Activated CD4-positive, alpha-beta T cell treated with anti-CD3 and anti-CD28 coated beads, Interleukin-2, Interleukin-4, amounts not matched to agents 100 ng/mL and 50 ng/mL, durations not matched to agents 16 hours and 8 hours (primary cell): ENCODE results near the gene EPSTI1.
"Not testable (repeated sequence)": the region's sequence is repeated elsewhere in the genome, so short reads cannot be mapped to it uniquely, and the experiment has no call there.

ENCODE experiments used
- DNase-seq: peaks from one replicate; pipeline ENCODE4 v3.0.0-alpha.2; 2020; ENCODE audit warnings: low spot score

Gene EPSTI1

DNA sequence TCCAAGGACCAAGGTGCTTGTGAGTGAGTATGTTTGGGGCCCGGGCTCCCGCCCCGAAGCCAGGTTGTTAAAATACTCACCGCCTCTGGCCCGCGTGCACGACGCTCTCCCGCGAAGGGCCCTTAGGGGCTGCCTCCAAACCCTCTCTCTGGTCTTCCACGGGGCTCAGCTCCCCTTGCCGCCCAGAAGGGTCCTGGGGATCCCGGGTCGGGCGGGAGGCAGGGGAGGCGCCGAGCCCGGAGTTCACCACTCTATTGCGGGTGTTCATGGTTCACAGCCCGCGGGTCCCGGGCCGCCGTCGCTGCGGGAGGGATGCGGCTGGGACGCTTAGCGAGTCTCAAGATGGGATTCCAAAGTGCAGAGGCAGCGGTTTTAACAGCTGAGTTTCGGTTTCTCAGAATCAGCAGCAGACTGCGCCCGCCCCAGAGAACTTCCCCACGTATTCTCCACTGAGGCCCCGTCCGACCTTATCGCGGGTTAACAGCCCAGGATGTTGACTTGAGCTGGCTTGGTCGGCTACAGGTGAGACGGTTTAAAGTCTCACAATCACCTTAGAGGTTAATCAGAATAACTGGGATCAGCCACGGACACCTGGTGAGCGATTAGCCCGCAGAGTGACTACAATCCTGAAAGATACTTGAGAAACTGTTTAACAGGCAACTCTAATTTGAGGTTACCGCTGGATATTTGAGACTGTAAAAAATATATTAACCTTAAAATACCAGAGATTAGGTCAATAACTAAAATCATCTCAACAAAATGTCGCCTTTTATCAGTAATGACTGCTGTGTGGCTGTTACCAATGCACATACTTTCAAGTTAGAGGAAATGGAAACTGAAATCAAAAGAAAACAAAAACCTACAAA is at the start of gene EPSTI1:
EPSTI1 (minus strand) TSS at position 344 of the 866 bp plus-strand sequence; CDS start at position 268, 76 bp downstream.
- peak; percentile 86 for DNase-seq

GRCh38 chr13:43041369-43041921 is 49.4 kb upstream of the EPSTI1 start:
- DNase-seq: no peak

DNA sequence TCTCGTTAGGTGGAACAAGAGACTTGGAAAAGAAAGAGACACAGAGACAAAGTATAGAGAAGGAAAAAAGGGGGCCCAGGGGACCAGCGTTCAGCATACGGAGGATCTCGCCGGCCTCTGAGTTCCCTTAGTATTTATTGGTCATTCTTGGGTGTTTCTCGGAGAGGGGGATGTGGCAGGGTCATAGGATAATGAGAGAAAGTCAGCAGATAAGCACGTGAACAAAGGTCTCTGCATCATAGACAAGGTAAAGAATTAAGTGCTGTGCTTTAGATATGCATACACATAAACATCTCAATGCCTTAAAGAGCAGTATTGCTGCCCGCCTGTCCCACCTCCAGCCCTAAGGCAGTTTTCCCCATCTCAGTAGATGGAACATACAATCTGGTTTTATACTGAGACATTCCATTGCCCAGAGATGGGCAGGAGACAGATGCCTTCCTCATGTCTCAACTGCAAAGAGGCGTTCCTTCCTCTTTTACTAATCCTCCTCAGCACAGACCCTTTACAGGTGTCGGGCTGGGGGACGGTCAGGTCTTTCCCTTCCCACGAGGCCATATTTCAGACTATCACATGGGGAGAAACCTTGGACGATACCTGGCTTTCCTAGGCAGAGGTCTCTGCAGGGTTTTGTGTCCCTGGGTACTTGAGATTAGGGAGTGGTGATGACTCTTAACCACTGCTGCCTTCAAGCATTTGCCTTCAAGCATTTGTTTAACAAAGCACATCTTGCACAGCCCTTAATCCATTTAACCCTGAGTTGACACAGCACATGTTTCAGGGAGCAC is 48.7 kb upstream of the EPSTI1 start:
- DNase-seq: not testable (repeated sequence)

DNA sequence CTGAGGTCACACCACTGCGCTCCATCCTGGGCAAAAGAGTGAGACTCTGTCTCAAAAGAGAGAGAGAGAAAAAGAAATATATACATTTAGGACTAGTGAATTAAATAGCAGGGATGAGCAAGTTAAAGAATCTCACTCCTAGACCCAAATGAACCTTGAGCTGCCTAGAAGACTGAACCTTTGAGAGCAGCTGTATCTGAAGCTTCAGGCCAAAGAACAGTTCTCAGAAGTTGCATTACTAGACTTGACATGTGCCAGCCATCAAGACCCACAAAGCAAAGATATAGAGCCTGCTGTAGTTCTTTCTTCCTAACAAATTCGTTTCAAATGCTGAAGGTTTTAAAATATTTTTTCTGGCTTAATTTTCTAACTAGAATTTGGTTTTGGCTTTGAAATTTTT is 47.9 kb upstream of the EPSTI1 start:
- DNase-seq: no peak

DNA sequence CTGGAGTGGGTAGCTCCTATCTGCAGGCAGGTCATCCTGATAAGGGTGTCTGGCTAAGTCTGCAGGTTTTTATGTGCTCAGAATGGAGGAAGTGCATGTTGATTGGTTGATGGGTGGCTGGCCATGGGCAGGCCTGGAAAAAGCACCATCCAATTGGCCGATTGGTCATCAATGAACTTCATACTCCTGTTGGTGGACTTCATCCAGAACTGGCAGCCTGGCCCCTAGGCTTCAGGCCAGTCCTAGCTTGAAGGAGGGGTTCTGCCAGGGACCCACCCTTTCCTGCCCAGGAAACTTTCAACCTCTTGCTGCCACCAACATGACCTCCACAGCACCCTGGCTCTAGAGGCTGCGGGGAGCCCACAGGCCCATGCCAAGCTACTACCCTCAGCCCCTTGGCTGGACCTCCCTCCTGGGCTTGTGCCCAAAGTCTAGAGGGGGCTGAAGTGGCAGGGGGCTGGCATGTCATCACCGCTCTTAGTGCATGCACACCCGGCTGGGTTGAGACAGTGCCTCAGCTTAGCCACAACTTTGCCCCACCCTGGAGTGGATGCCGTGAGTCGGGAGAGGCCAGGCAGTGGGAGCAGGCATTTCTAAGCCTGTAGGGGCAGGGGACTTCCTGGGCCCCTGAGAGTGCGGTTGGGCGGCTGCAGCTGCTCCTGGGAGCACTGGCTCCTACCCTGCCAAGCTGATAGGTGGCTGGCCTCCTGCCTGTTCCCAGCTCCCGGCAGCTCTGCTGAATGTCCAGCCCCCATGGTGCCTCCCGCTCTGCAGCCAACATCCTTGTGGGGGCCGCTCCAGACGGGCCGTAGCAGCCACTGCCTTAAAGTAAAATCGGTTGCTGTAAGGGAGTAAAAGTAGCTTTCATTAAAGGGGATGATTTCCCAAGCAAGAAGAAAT is 44.6 kb upstream of the EPSTI1 start:
- no peak for DNase-seq

DNA sequence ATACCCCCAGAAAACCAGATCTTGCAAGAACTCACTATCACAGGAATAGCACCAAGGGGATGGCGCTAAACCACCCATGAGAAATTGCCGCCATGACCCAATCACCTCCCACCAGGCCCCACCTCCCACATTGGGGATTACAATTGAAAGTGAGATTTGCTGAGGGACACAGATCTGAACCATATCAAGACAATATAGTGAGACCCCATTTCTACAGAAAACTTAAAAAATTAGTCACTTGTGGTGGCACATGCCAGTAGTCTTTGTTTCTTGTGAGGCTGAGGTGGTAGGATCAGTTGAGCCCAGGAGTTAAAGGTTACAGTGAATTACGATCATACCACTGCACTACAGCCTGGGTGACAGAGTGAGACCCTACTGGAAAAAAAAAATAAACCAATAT is 41.0 kb upstream of the EPSTI1 start:
- DNase-seq: no peak

- DNase-seq: no peak
Observed at GRCh38 chr13:43031881-43032280, 39.8 kb upstream of the EPSTI1 start.

DNA sequence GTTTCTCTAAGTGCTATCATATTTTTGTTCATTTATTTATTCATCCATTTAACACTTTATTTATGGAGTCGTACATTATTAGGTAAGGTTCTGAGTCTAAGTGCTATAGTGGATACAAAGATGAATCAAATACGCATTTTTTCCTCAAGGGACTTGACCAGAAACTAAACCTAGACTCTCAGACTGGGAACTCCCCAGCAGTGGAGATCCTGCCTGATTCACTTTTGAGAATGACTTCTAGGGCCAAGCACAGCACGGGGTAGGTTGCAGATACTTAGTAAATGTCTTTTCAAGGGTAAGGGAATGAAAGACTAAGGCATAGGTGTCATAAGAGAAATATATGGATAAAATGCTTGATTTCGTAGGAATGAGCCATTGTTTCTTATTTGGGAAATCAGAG is 38.5 kb upstream of the EPSTI1 start:
- no peak for DNase-seq

GRCh38 chr13:43026262-43026661 is 34.2 kb upstream of the EPSTI1 start:
- no peak for DNase-seq

GRCh38 chr13:43023289-43023963 is 31.4 kb upstream of the EPSTI1 start, which contains the start of gene DNAJC15:
Gene DNAJC15 (plus strand): TSS chr13:43023586. CDS start chr13:43023627, 41 bp downstream.
- DNase-seq: peak; percentile 83

DNA sequence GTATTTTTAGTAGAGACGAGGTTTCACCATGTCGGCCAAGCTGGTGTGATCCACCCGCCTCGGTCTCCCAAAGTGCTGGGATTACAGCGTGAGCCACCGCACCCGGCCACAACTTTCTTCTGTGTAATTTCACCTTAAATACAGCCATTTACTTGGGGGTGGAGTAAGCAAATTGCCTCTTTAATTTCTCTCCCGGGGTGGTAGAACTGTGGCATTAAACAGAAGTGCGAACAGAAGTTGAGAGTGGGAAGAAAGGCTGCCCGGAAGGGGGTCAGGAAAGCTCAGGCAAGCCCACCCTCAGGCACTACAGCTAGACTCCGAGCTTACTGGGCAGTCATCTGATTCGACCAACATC is 30.9 kb upstream of the EPSTI1 start:
- no peak for DNase-seq

DNA sequence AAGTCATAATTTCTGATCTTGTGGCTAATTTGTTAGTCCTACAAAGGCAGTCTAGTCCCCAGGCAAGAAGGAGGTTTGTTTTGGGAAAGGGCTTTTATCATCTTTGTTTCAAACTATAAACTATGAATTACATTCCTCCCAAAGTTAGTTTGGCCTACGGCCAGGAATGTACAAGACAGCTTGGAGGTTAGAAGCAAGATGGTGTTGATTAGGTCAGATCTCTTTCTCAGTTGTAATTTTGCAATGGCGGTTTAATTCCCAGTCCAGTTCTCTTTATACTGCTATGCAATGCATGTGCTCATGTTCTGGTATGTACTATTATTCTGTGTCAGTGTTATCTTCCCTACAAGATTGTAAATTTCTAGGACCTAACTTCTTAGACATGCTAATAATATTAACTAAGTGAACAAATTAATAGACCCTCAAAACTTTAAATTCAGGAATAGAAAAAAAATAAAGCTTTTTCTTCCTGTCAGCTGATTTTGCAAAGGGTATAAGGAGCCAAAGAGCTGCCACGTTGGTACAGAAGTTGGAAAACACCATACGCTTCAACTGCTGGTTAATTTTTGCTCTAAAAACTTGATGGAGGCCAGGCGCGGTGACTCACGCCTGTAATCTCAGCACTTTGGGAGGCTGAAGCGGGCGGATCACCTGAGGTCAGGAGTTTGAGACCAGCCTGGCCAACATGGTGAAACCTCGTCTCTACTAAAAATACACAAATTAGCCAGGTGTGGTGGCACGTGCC is 30.1 kb upstream of the EPSTI1 start:
- no peak for DNase-seq

GRCh38 chr13:43020794-43021193 is 28.8 kb upstream of the EPSTI1 start:
- no peak for DNase-seq

DNA sequence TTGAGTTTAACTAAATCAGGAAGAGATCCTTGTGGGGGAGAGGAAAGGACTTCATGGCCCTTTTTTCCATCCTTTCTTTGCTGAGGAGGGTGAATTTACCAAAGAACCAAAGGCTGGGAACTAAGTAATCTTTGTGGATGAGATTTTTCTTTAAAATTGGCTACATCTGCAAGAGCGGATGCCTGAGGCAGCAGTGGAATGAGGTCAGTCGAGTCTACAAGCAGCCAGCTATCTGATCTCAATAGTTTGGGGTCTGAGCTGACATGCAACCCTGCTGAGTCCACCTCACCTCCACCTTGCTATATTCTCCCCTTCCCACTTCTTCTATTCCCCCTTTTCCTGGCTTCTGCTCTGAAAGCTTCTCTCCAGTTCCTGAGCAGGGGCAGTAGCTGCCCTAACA is 27.8 kb upstream of the EPSTI1 start:
- DNase-seq: no peak

DNA sequence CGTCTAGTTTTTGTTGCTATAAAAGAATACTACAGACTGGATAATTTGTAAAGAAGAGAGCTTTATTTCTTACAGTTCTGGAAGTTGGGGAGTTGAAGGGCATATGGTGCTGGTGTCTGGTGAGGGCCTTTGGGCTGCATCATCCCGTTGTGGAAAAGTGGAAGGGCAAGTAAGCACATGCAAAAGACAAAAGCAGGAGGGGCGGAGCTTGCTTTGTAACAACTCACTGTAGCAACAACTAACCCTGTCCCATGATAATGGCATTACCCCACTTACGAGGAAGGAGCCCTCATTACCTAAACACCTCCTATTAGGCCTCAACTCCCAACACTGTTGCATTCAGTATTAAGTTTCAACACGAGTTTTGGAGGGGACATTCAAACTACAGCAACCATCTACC is 24.2 kb upstream of the EPSTI1 start:
- DNase-seq: no peak

GRCh38 chr13:43014162-43014561 is 22.1 kb upstream of the EPSTI1 start:
- no peak for DNase-seq

DNA sequence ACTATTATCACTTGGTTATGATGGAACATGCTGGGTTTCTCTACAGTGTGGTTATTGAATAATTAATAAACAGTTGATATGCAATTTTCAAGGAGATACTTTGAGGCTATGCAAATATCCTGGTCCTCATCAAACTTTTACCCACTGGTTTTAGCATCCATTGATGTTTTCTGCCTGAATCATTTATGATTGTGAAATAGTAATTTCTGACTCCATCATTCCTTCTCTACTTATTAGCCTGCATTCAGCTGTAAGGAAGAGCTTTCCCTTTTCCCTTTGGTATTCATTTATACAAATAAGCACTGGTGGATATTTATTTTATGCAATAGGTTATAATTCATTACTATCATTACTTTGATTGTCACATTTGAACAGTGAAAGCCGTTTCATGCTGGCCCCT is 17.5 kb upstream of the EPSTI1 start:
- DNase-seq: no peak

GRCh38 chr13:43008596-43008995 is 16.6 kb upstream of the EPSTI1 start:
- no peak for DNase-seq

GRCh38 chr13:43006893-43007631 is 15.0 kb upstream of the EPSTI1 start:
- no peak for DNase-seq
